ENCODE data around the gene EFHD2.

- TF ChIP-seq, protein P1, sequence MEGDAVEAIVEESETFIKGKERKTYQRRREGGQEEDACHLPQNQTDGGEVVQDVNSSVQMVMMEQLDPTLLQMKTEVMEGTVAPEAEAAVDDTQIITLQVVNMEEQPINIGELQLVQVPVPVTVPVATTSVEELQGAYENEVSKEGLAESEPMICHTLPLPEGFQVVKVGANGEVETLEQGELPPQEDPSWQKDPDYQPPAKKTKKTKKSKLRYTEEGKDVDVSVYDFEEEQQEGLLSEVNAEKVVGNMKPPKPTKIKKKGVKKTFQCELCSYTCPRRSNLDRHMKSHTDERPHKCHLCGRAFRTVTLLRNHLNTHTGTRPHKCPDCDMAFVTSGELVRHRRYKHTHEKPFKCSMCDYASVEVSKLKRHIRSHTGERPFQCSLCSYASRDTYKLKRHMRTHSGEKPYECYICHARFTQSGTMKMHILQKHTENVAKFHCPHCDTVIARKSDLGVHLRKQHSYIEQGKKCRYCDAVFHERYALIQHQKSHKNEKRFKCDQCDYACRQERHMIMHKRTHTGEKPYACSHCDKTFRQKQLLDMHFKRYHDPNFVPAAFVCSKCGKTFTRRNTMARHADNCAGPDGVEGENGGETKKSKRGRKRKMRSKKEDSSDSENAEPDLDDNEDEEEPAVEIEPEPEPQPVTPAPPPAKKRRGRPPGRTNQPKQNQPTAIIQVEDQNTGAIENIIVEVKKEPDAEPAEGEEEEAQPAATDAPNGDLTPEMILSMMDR (IDR thresholded peaks at IDR 0.05; ENCODE audit: low read depth, low read length), result no peak
- TF ChIP-seq EZH2phosphoT487 (IDR thresholded peaks at IDR 0.05; ENCODE audit: low read depth), result no peak
Measured at GRCh38 chr1:15391366-15391765, 18.3 kb upstream of the EFHD2 start.

Measured in OCI-LY3 (cell line).